Esophagus muscularis mucosa (tissue), 4 donors: ENCODE results near the gene GRID2. TPM values are rescaled to one million over a fixed set of nuclear protein-coding genes. Genes with fewer than 3 reads are reported as not detected.

Experiments
- DNase-seq: peaks from one replicate; pipeline ENCODE4 v3.0.0-alpha.2; 2017; ENCODE audit errors: extremely low spot score
- H3K27ac ChIP-seq, 4 donors: fragments of 200-600 bp; sonication (generic); replicated peaks in 1 of 4; 1 replicate in 3 of 4; 2 replicates in 1 of 4; pipeline ENCODE4 v1.5.1; 2016 to 2019; ENCODE audit warnings: mild to moderate bottlenecking in 1 of 4
- H3K27me3 ChIP-seq, 4 donors: fragments of 200-600 bp; sonication (generic); one replicate each; pipeline versions ENCODE4 v1.5.1 to v1.6.0; 2016 to 2019
- H3K36me3 ChIP-seq, 4 donors: fragments of 200-600 bp; sonication (generic); one replicate each; pipeline ENCODE4 v1.5.1; 2016 to 2019
- H3K4me1 ChIP-seq, 4 donors: fragments of 200-600 bp; sonication (generic); one replicate each; pipeline ENCODE4 v1.5.1; 2016 to 2019
- H3K4me3 ChIP-seq, 4 donors: fragments of 200-600 bp; sonication (generic); 1 replicate in 2 of 4; 2 replicates in 2 of 4; pipeline ENCODE4 v1.5.1; 2016 to 2019; ENCODE audit warnings: mild to moderate bottlenecking in 4 of 4, moderate library complexity in 1 of 4
- H3K9me3 ChIP-seq, 4 donors: fragments of 200-600 bp; sonication (generic); 1 replicate in 3 of 4; 2 replicates in 1 of 4; pipeline ENCODE4 v1.5.1; 2016 to 2019
- EP300 ChIP-seq: sonication (generic); formaldehyde crosslinking; IDR thresholded peaks from one replicate; pipeline ENCODE4 v1.6.1; 2017; ENCODE audit warnings: antibody characterized with exemption
- POLR2A ChIP-seq: fragments of 450-650 bp; IDR thresholded peaks from one replicate; pipeline ENCODE4 v1.6.1; 2017; ENCODE audit warnings: antibody characterized with exemption, moderate library complexity, mild to moderate bottlenecking, low read depth
- POLR2AphosphoS5 ChIP-seq, 2 donors: sonication (generic); formaldehyde crosslinking; IDR thresholded peaks; one replicate each; pipeline ENCODE4 v1.6.1; 2017; ENCODE audit warnings: antibody characterized with exemption in 2 of 2
- WGBS: methylation state at CpG from one replicate; pipeline ENCODE4 v1.1.5; 2018; 5-methylcytosine and 5-hydroxymethylcytosine counted together
- intact Hi-C: fragments of 100-400 bp; cut with DNase I; formaldehyde crosslinking; loops from one replicate; pipeline ENCODE4 v1.15.1; 2023
- total RNA-seq, 4 donors: library from RNA; depleted of rRNA; stranded (reverse); fragments of >200 nt; gene quantifications; one replicate each; pipeline versions ENCODE4 v1.1.0 to v1.2.1, GENCODE V29; 2016
- TF ChIP-seq, protein P1 (sequence below), 3 experiments: fragments of 200-600 bp in 2 of 3; fragments of 450-650 bp in 1 of 3; sonication (generic) in 2 of 3; IDR thresholded peaks; one replicate each; pipeline ENCODE4 v1.5.1; 2017 to 2019; ENCODE audit warnings: antibody characterized with exemption in 3 of 3, mild to moderate bottlenecking in 2 of 3, moderate library complexity in 1 of 3

The GRID2 gene
- total RNA-seq, 4 donors from 2014 or later: 0.06 to 0.17 TPM; not detected in 2

DNA sequence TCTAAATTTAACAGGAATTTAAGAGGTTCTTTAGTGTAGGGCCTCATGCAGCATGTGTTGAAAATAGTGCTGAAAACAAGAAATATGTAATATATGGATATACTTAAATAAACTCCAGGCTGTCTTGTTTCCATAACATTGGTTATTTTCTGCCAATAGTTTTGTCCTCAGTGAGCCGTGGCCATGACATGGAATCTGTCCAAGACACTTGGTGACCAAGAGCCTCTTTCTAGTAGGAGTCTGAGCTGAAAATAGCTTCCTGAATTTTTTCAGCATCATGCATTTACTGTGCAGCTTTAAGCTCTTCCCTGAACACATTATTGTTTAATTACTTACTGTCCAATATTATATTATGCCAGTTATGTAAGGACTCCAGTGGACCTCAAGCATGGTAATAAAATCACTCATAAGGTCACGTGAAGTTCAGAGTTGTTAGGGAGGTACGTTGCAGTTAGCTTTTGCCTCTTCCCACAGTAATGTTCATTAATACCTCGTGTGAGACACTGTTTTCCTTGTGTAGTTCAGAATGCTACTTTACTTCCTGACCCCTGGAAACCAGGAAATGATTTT, 488.2 kb downstream of the GRID2 start:
- no peak for DNase-seq
- Histone ChIP-seq H3K27ac (no peak overlapping the region), H3K36me3 (no peaks in the 10 kb centered on the region), H3K4me1 (no peaks in the 10 kb centered on the region), H3K4me3 (no peak overlapping the region), H3K27me3 (no peaks in the 10 kb centered on the region), H3K9me3 (no peaks in the 10 kb centered on the region)
- WGBS: 43% methylated on average over 4 of the region's 4 CpGs
- TF ChIP-seq POLR2A: no peak
- TF ChIP-seq EP300: no peak
- TF ChIP-seq, protein P1, sequence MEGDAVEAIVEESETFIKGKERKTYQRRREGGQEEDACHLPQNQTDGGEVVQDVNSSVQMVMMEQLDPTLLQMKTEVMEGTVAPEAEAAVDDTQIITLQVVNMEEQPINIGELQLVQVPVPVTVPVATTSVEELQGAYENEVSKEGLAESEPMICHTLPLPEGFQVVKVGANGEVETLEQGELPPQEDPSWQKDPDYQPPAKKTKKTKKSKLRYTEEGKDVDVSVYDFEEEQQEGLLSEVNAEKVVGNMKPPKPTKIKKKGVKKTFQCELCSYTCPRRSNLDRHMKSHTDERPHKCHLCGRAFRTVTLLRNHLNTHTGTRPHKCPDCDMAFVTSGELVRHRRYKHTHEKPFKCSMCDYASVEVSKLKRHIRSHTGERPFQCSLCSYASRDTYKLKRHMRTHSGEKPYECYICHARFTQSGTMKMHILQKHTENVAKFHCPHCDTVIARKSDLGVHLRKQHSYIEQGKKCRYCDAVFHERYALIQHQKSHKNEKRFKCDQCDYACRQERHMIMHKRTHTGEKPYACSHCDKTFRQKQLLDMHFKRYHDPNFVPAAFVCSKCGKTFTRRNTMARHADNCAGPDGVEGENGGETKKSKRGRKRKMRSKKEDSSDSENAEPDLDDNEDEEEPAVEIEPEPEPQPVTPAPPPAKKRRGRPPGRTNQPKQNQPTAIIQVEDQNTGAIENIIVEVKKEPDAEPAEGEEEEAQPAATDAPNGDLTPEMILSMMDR (IDR thresholded peaks at IDR 0.05): no peak
- TF ChIP-seq POLR2AphosphoS5 (IDR thresholded peaks at IDR 0.05): no peak
- intact Hi-C loops: no loop called here

DNA sequence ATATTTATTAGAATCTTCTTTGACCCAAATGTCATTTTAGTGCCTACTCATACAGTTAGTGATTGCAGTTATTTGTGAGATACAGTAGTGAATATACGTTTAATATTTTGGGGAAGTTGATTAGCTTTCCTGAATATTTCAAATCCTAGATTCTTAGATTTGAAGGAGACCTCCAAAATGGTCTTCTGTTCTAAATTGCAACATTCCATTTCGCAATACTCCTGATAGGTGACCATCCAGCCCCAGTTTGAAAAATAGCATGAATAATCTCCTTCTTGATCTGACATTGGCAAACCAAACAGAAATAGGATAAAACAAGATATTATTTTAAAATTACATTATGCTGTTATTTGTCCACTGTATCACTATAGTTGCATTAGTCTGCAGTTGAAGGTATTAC, 505.6 kb downstream of the GRID2 start:
- Histone ChIP-seq H3K36me3 (no peaks in the 10 kb centered on the region), H3K27me3 (no peaks in the 10 kb centered on the region), H3K4me1 (no peaks in the 10 kb centered on the region), H3K27ac (no peak overlapping the region), H3K4me3 (no peak overlapping the region), H3K9me3 (no peaks in the 10 kb centered on the region)
- intact Hi-C loops: no loop called here
- TF ChIP-seq EP300 (no peak), POLR2AphosphoS5 (IDR thresholded peaks at IDR 0.05) (no peak), POLR2A (no peak)
- TF ChIP-seq, protein P1 (IDR thresholded peaks at IDR 0.05): no peak
- WGBS: 92% methylated on average over 2 of the region's 2 CpGs
- no peak for DNase-seq

DNA sequence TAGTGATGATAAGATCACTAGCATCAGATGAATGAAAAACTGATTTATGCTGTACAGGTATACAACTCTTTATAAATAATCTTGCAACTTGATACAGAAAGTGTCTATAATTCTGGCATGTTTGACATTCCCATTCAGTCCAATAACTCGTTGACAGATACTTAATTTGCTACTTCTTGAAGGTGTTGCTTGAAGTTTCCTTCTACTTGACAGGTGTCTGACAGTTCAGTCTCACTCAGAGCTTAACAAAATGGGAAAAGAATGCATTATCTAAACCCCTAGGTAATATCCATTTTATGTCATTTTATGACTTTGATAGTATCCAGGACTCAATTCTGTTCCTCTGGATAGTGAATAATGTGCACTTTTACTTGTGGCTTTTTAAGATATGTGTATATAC, 508.9 kb downstream of the GRID2 start:
- Histone ChIP-seq H3K4me1 (no peaks in the 10 kb centered on the region), H3K9me3 (no peaks in the 10 kb centered on the region), H3K4me3 (no peak overlapping the region), H3K36me3 (no peaks in the 10 kb centered on the region), H3K27ac (no peak overlapping the region), H3K27me3 (no peaks in the 10 kb centered on the region)
- DNase-seq: no peak
- TF ChIP-seq, protein P1 (IDR thresholded peaks at IDR 0.05): no peak
- intact Hi-C loops: no loop called here
- 26% methylated on average over 1 of the region's 1 CpG for WGBS

DNA sequence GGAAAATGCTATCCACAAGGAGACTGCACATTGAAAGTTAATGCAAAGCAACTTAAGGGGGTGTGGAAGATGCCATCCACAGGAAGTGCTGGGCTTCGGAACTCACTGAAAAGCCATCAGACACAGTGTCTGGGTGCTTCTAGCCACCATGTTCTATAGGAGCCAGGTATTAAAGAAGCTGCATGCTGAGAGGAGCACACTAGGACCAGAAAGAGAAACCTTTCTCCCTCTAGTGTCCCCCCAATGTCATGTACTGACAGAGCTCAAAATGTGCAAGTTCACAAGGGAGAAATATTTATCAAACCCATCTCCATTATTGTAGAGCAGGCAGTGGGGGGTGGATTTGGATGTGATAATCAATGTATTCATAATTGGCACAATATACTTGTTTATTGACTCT, 510.9 kb downstream of the GRID2 start:
- intact Hi-C loops: no loop called here
- no peaks in the 10 kb centered on the region for H3K9me3 ChIP-seq
- H3K4me1 ChIP-seq: no peaks in the 10 kb centered on the region
- H3K36me3 ChIP-seq: no peaks in the 10 kb centered on the region
- H3K4me3 ChIP-seq: no peak overlapping the region
- TF ChIP-seq EP300 (no peak), POLR2A (no peak), POLR2AphosphoS5 (IDR thresholded peaks at IDR 0.05) (no peak)
- TF ChIP-seq, protein P1 (IDR thresholded peaks at IDR 0.05): no peak
- H3K27ac ChIP-seq: no peak overlapping the region
- DNase-seq: no peak
- WGBS: 100% methylated on average over 1 of the region's 1 CpG
- H3K27me3 ChIP-seq: no peaks in the 10 kb centered on the region

DNA sequence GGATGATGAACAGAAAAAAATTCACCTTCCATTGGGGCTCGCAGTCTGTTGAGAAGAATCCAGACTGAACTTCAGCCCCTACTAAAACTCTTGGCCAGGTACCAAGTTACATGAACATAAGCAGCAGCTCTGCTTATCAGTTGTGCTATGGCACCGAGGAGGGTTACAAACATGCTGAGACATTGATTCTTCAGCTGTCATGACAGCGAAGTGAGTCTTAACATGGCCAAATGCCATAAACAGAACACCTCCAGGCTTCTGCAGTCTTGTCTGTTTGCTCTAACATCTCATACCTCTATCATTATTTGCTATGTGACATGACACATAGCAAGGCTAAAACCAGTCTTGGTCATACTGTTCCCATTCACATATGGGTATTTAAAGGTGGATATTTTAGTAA, 521.5 kb downstream of the GRID2 start:
- TF ChIP-seq EP300: no peak
- TF ChIP-seq POLR2AphosphoS5 (IDR thresholded peaks at IDR 0.05): no peak
- TF ChIP-seq, protein P1 (IDR thresholded peaks at IDR 0.05): no peak
- TF ChIP-seq POLR2A: no peak
- WGBS: 76% methylated on average over 3 of the region's 3 CpGs
- DNase-seq: no peak
- no peaks in the 10 kb centered on the region for H3K4me1 ChIP-seq
- no peaks in the 10 kb centered on the region for H3K27me3 ChIP-seq
- no peaks in the 10 kb centered on the region for H3K36me3 ChIP-seq
- H3K27ac ChIP-seq: no peak overlapping the region
- intact Hi-C loops: no loop called here
- H3K9me3 ChIP-seq: no peaks in the 10 kb centered on the region
- H3K4me3 ChIP-seq: no peak overlapping the region
